Heart left ventricle (tissue), 13 donors: Measurements from ENCODE around the gene ZC3H18.

ENCODE experiments used
- POLR2A ChIP-seq, 2 donors: fragments of 450-650 bp; IDR thresholded peaks; one replicate each; pipeline ENCODE4 v1.6.1; 2017; ENCODE audit warnings: antibody characterized with exemption in 2 of 2, mild to moderate bottlenecking in 2 of 2, moderate library complexity in 2 of 2
- TF ChIP-seq, protein P1 (sequence below), 12 donors: fragments of 200-600 bp; sonication (generic) in 4 of 12; IDR thresholded peaks; one replicate each; pipeline versions ENCODE4 v1.5.0 to v1.8.0; 2018 to 2022; ENCODE audit warnings: antibody characterized with exemption in 12 of 12, mild to moderate bottlenecking in 5 of 12
- donor health status: ischemic (EF 13 %, LVEDD 7.1; RV severe dilation, severe dysfunction).
- donor health status: DM: no; HTN: yes; CAD: no.
- donor health status: DM: no; HTN: no; CAD: no.
- donor health status: ischemic (EF 25% LVEDD 6.9; RV normal size, moderate dysfunction).
- donor health status: ischemic (EF 25% LVEDD 5.7; RV mildly dilated, moderate dysfunction).
- donor health status: ischemic (EF 35%, LVEDD 5.7; RV mildly dilated, moderate dysfunction).
- donor health status: nonischemic (EF 11% LVEDD 7.7; RV severe dilation, severe dysfunction).
- donor health status: DM: yes; HTN: yes; CAD: no.
- donor health status: PGD.
- donor health status: ischemic (EF 29% LVEDD 5.4; RV normal size, mild dysfunction).
- donor health status: nonischemic (EF 23%, LVEDD 6.1; RV moderate dilation, normal function).

DNA sequence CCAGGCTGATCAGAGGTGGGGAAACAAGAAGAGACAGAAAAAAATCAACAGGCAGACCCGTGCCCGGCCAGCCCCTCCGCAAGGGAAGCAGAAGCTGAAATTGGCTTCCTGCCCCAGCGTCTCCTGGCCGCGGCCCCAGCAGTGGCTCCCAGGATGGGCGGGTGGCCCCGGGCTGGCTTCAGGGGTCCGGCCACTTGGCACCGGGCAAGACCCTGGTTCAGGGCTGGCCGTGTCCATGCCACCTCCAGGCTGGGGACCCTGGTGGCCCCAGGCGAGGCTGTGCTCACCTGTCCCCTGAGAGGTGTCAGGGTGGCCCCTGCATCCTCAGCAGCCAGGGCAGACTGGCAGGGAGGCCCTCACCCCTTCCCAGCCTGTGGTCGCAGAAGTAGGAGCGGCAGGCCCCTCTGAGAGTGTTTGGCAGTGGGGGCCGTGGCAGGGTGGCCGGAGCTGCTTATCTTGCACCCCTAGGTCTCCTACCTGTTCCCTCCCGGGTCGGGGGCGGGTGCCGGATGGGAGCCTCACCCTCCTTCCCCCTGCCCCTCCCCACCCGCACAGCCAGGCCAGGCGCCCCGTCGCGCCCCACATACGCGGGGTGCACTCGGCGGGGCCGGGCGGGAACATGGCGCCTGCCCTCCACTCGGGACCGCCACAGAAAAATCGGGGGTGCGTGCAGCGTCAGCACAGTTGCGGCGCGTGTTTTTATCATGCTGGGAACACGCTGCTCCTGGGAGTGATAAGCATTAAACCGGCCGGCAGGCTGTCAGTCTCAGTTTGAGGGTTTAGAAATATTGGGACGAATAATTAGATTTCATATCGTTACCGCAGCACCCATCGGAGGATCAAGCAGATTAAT lies 46.7 kb upstream of the ZC3H18 start:
- TF ChIP-seq, protein P1, sequence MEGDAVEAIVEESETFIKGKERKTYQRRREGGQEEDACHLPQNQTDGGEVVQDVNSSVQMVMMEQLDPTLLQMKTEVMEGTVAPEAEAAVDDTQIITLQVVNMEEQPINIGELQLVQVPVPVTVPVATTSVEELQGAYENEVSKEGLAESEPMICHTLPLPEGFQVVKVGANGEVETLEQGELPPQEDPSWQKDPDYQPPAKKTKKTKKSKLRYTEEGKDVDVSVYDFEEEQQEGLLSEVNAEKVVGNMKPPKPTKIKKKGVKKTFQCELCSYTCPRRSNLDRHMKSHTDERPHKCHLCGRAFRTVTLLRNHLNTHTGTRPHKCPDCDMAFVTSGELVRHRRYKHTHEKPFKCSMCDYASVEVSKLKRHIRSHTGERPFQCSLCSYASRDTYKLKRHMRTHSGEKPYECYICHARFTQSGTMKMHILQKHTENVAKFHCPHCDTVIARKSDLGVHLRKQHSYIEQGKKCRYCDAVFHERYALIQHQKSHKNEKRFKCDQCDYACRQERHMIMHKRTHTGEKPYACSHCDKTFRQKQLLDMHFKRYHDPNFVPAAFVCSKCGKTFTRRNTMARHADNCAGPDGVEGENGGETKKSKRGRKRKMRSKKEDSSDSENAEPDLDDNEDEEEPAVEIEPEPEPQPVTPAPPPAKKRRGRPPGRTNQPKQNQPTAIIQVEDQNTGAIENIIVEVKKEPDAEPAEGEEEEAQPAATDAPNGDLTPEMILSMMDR (IDR thresholded peaks at IDR 0.05) = no peak
- no peak for TF ChIP-seq POLR2A (IDR thresholded peaks at IDR 0.05)
